Liver (tissue), 3 donors: Measurements from ENCODE around the gene GSTM3.

Source experiments
- ATF3 ChIP-seq: IDR thresholded peaks from 2 replicates; pipeline ENCODE4 v1.6.1; 2016; ENCODE audit warnings: antibody characterized with exemption
- CTCF ChIP-seq: fragments of 150-350 bp; IDR thresholded peaks from 2 replicates; pipeline ENCODE4 v1.5.1; 2017; ENCODE audit warnings: improper control_type of control experiment, low read depth, low read length; ENCODE audit not compliant: missing input control
- GABPA ChIP-seq, 2 donors: IDR thresholded peaks in 1 of 2; conservative IDR thresholded peaks in 1 of 2; 2 replicates each; pipeline ENCODE4 v1.6.1; 2016; ENCODE audit warnings: antibody characterized with exemption in 2 of 2, mild to moderate bottlenecking in 1 of 2, moderate library complexity in 1 of 2
- RAD21 ChIP-seq, 2 donors: IDR thresholded peaks; 2 replicates each; pipeline ENCODE4 v1.6.1; 2016; ENCODE audit warnings: antibody characterized with exemption in 2 of 2, mild to moderate bottlenecking in 2 of 2
- RXRA ChIP-seq, 2 donors: IDR thresholded peaks; 2 replicates each; pipeline ENCODE4 v1.6.1; 2017 to 2018; ENCODE audit warnings: antibody characterized with exemption in 2 of 2, mild to moderate bottlenecking in 1 of 2
- SP1 ChIP-seq: IDR thresholded peaks from 2 replicates; pipeline ENCODE4 v1.6.1; 2018; ENCODE audit warnings: antibody characterized with exemption, mild to moderate bottlenecking
- TAF1 ChIP-seq: conservative IDR thresholded peaks from 2 replicates; pipeline ENCODE4 v1.6.1; 2016; ENCODE audit warnings: antibody characterized with exemption, mild to moderate bottlenecking
- donor health status: healthy.
- donor health status: healthy.

DNA sequence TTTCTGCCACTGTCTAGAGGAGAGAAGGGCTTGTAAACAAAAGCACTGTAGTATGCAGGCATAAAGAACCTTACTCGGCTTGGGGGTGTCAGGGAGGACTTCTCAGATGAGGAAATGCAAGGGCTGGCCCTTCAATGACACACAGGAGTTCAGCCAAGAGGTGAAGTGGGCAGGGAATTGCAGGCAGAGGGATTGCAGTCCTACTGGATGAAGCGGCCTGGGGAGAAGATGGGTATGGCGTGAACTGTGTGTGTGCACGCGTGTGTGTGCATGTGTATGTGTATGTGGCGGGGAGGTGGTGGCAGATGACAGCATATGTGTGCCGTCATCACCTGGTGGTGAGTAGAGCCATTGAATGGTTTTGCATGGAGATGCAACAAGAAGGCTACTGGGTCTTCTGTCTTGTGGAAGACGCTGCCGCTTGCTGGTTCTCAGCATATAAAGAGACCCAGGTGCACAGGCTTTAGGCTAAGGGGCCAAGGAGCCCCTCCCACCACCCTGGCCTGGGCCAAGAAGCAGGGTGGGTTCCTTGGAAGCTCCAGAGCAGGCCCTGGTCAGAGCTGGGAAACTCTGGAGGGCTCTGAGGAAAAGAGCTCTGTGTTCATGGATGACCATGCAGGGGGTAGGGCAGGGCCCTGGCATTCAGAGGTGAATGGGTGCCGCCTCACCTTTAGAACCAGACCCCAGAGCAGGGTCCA, 26.9 kb upstream of the GSTM3 start:
- TF ChIP-seq SP1 (no peak), CTCF (no peak), TAF1 (no peak), ATF3 (no peak), RXRA (IDR thresholded peaks at IDR 0.05) (no peak), GABPA (IDR thresholded peaks at IDR 0.05 in 1 of 2, conservative IDR thresholded peaks at IDR 0.05 in 1 of 2) (no peak), RAD21 (IDR thresholded peaks at IDR 0.05) (no peak)
